Measurements from ENCODE around the gene STARD3. TPM values are rescaled to one million over a fixed set of nuclear protein-coding genes. Genes with fewer than 3 reads are reported as not detected.

Gene STARD3
- total RNA-seq: 26.5 and 34.8 TPM in 2 replicates

GRCh38 chr17:39636927-39637736, at the start of gene STARD3:
Gene STARD3, plus strand, starts transcription at chr17:39637144. Its CDS starts 16,388 bp downstream, at chr17:39653532.

DNA sequence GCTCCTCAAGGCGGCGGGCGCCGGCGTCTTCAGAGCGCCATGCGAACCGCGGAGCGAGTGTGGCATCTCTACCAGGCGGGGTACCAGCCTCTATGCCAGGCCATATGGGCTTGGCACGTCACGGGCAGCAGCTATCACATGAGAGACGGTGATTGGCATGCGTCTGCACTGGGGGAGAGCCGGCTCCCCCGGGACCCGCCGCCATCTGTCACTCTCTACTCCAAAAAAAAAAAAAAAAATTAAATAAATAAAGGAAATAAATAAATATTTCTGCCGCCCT, 29.2 kb upstream of the STARD3 start, which contains the start of gene NEUROD2:
Gene NEUROD2 (minus strand): TSS at position 70 of the 280 bp plus-strand sequence. CDS start 1,321 bp downstream, outside the sequence.

GRCh38 chr17:39626171-39627046, 10.5 kb upstream of the STARD3 start, which contains the start of gene PPP1R1B:
Gene PPP1R1B, plus strand, starts transcription at chr17:39626952. Its CDS starts 441 bp downstream, at chr17:39627393.

GRCh38 chr17:39664581-39665561, 27.9 kb downstream of the STARD3 start, which contains the start of gene TCAP:
Gene TCAP, plus strand, starts transcription at chr17:39665349. Its CDS starts 11 bp downstream, at chr17:39665360.

GRCh38 chr17:39667945-39668924, 31.3 kb downstream of the STARD3 start, which contains the start of gene PNMT:
Gene PNMT, plus strand, starts transcription at chr17:39668453. Its CDS starts 23 bp downstream, at chr17:39668476.

GRCh38 chr17:39687546-39688474, 50.9 kb downstream of the STARD3 start, which contains the start of gene PGAP3:
Gene PGAP3, minus strand, starts transcription at chr17:39688057. Its CDS starts 43 bp downstream, at chr17:39688014.

DNA sequence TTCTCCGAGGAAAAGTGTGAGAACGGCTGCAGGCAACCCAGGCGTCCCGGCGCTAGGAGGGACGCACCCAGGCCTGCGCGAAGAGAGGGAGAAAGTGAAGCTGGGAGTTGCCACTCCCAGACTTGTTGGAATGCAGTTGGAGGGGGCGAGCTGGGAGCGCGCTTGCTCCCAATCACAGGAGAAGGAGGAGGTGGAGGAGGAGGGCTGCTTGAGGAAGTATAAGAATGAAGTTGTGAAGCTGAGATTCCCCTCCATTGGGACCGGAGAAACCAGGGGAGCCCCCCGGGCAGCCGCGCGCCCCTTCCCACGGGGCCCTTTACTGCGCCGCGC, 62.8 kb downstream of the STARD3 start, which contains the start of gene ERBB2:
Gene ERBB2 (plus strand): TSS at position 247 of the 330 bp plus-strand sequence. CDS start 175 bp downstream, outside the sequence.

Other genes starting within 250 kb of the STARD3 start
- gene FBXL20, start 235.5 kb upstream of the STARD3 start, total RNA-seq: 5.4 and 9.1 TPM in 2 replicates
- 11.0 and 14.3 TPM in 2 replicates for gene MED1, start 185.9 kb upstream of the STARD3 start, total RNA-seq
- gene CDK12, start 175.7 kb upstream of the STARD3 start, total RNA-seq: 13.0 and 21.1 TPM in 2 replicates
- not detected in 2 replicates for gene NEUROD2, start 29.2 kb upstream of the STARD3 start, total RNA-seq
- gene PPP1R1B, start 10.2 kb upstream of the STARD3 start, total RNA-seq: 3.4 and 3.9 TPM in 2 replicates
- gene TCAP, start 28.2 kb downstream of the STARD3 start, total RNA-seq: not detected in 2 replicates
- 0.65 TPM in 1 of 2 replicates, not detected in the other for gene PNMT, start 31.3 kb downstream of the STARD3 start, total RNA-seq
- 7.0 and 14.1 TPM in 2 replicates for gene PGAP3, start 50.9 kb downstream of the STARD3 start, total RNA-seq
- 38.3 and 48.1 TPM in 2 replicates for gene ERBB2, start 62.9 kb downstream of the STARD3 start, total RNA-seq
- gene MIEN1, start 93.4 kb downstream of the STARD3 start, total RNA-seq: 42.8 and 51.5 TPM in 2 replicates
- gene GRB7, start 100.8 kb downstream of the STARD3 start, total RNA-seq: 0.54 and 0.81 TPM in 2 replicates
- gene IKZF3, start 227.2 kb downstream of the STARD3 start, total RNA-seq: not detected in 2 replicates
- not detected in 2 replicates for gene ZPBP2, start 231.1 kb downstream of the STARD3 start, total RNA-seq

Measured in cardiac atrium fibroblast (primary cell).